CD14-positive monocyte (primary cell): ENCODE results near the gene ANXA10. TPM values are rescaled to one million over a fixed set of nuclear protein-coding genes. Genes with fewer than 3 reads are reported as not detected.

ENCODE experiments used
- DNase-seq, 3 donors: peaks; one replicate each; pipeline ENCODE4 v3.0.0-alpha.2; 2011 to 2022
- H2AFZ ChIP-seq: 2 replicates; pipeline ENCODE4 v1.6.0; 2012; ENCODE audit warnings: mild to moderate bottlenecking, low read depth, low read length, inconsistent platforms; ENCODE audit not compliant: insufficient read depth, poor library complexity, severe bottlenecking
- H3K27ac ChIP-seq, 2 donors: 1 replicate in 1 of 2; 2 replicates in 1 of 2; pipeline ENCODE4 v1.5.1; 2012 to 2013; ENCODE audit warnings: low read length in 2 of 2, control low read depth in 1 of 2, inconsistent platforms in 1 of 2, low read depth in 1 of 2, mild to moderate bottlenecking in 1 of 2
- H3K27me3 ChIP-seq, 2 donors: one replicate each; pipeline versions ENCODE4 v1.6.0 to v1.6.1; 2011 to 2013; ENCODE audit warnings: low read length in 2 of 2; ENCODE audit not compliant: control insufficient read depth in 2 of 2, insufficient read depth in 2 of 2
- H3K36me3 ChIP-seq, 2 donors: replicated peaks in 1 of 2; 1 replicate in 1 of 2; 2 replicates in 1 of 2; pipeline versions ENCODE4 v1.5.1 to v1.6.1; 2012 to 2013; ENCODE audit warnings: low read length in 2 of 2, control low read depth in 1 of 2, inconsistent platforms in 1 of 2, mild to moderate bottlenecking in 1 of 2; ENCODE audit not compliant: insufficient read depth in 2 of 2, control insufficient read depth in 1 of 2
- H3K4me1 ChIP-seq, 2 donors: 1 replicate in 1 of 2; 2 replicates in 1 of 2; pipeline versions ENCODE4 v1.5.1 to v1.6.1; 2012 to 2013; ENCODE audit warnings: low read length in 2 of 2, control low read depth in 1 of 2, inconsistent platforms in 1 of 2, mild to moderate bottlenecking in 1 of 2, moderate library complexity in 1 of 2; ENCODE audit not compliant: insufficient read depth in 2 of 2, control insufficient read depth in 1 of 2
- H3K4me2 ChIP-seq: replicated peaks from 2 replicates; pipeline ENCODE3; 2012; ENCODE audit warnings: low read length, moderate library complexity, mild to moderate bottlenecking; ENCODE audit not compliant: poor library complexity, severe bottlenecking; ENCODE audit errors: extremely low read depth
- H3K4me3 ChIP-seq, 3 experiments: fragments of 200-600 bp in 1 of 3; sonication (generic) in 1 of 3; replicated peaks in 1 of 3; 1 replicate in 2 of 3; 2 replicates in 1 of 3; pipeline ENCODE4 v1.5.1; 2011 to 2013; ENCODE audit warnings: low read length in 3 of 3, mild to moderate bottlenecking in 3 of 3, control low read depth in 2 of 3, low read depth in 2 of 3, inconsistent platforms in 1 of 3, moderate library complexity in 1 of 3
- H3K79me2 ChIP-seq: 2 replicates; pipeline ENCODE4 v1.6.0; 2012; ENCODE audit warnings: mild to moderate bottlenecking, control low read depth, inconsistent platforms, low read length, moderate library complexity; ENCODE audit not compliant: insufficient read depth
- H3K9ac ChIP-seq: 2 replicates; pipeline ENCODE4 v1.6.0; 2017; ENCODE audit warnings: low read length, mild to moderate bottlenecking; ENCODE audit not compliant: insufficient read depth, poor library complexity, severe bottlenecking
- H3K9me3 ChIP-seq, 2 donors: replicated peaks in 1 of 2; 1 replicate in 1 of 2; 2 replicates in 1 of 2; pipeline versions ENCODE4 v1.5.1 to v1.6.1; 2012 to 2013; ENCODE audit warnings: low read length in 2 of 2, control low read depth in 1 of 2; ENCODE audit not compliant: control insufficient read depth in 1 of 2, insufficient read depth in 1 of 2
- H4K20me1 ChIP-seq: 2 replicates; pipeline ENCODE4 v1.6.0; 2012; ENCODE audit warnings: mild to moderate bottlenecking, low read length, control low read depth, moderate library complexity; ENCODE audit not compliant: insufficient read depth
- H3K27ac Mint-ChIP-seq, 7 donors: one replicate each; pipeline ENCODE4 v1.8.0; 2020; ENCODE audit warnings: mild to moderate bottlenecking in 7 of 7, mixed read lengths in 7 of 7, moderate library complexity in 6 of 7, inconsistent platforms in 2 of 7
- H3K27me3 Mint-ChIP-seq, 3 donors: one replicate each; pipeline ENCODE4 v1.8.0; 2021 to 2022; ENCODE audit warnings: low read depth in 3 of 3, mild to moderate bottlenecking in 3 of 3, mixed read lengths in 3 of 3, moderate library complexity in 3 of 3, inconsistent platforms in 1 of 3
- H3K36me3 Mint-ChIP-seq, 2 donors: one replicate each; pipeline ENCODE4 v1.8.0; 2020; ENCODE audit warnings: mixed read lengths in 2 of 2, inconsistent platforms in 1 of 2, mild to moderate bottlenecking in 1 of 2
- H3K4me1 Mint-ChIP-seq: one replicate; pipeline ENCODE4 v1.8.0; 2020; ENCODE audit warnings: mild to moderate bottlenecking, mixed read lengths
- H3K4me3 Mint-ChIP-seq, 2 donors: one replicate each; pipeline ENCODE4 v1.8.0; 2020; ENCODE audit warnings: mild to moderate bottlenecking in 2 of 2, mixed read lengths in 2 of 2, moderate library complexity in 1 of 2
- H3K9me3 Mint-ChIP-seq, 7 donors: one replicate each; pipeline ENCODE4 v1.8.0; 2020 to 2022; ENCODE audit warnings: mixed read lengths in 7 of 7, mild to moderate bottlenecking in 6 of 7, moderate library complexity in 6 of 7, inconsistent platforms in 2 of 7
- CTCF ChIP-seq: fragments of 200-600 bp; IDR thresholded peaks from one replicate; pipeline ENCODE4 v1.8.0; 2022; ENCODE audit warnings: antibody characterized with exemption, mild to moderate bottlenecking
- WGBS: methylation state at CpG from one replicate; pipeline ENCODE4 v1.1.5; 2013; ENCODE audit warnings: missing lambda C conversion rate; ENCODE audit not compliant: insufficient coverage; 5-methylcytosine and 5-hydroxymethylcytosine counted together
- intact Hi-C, 2 donors: fragments of 100-400 bp; cut with micrococcal nuclease; formaldehyde crosslinking; loops; one replicate each; pipeline versions ENCODE4 v1.15.0 to v1.15.1; 2023
- polyA plus RNA-seq, 3 donors: library from polyadenylated mRNA; depleted of rRNA in 1 of 3; unstranded in 2 of 3; stranded (reverse) in 1 of 3; fragments of 300-500 nt in 2 of 3; fragments of >200 nt in 1 of 3; fragmentation: Illumina TruSeq in 2 of 3; gene quantifications; 1 replicate in 2 of 3; 2 replicates in 1 of 3; pipeline ENCODE4 v1.2.3, GENCODE V29; 2012 to 2021

ANXA10 gene
- polyA plus RNA-seq, 3 donors = not detected

- no peak for DNase-seq
- no peak overlapping the region for H3K4me2 ChIP-seq
- no peak overlapping the region for H2AFZ ChIP-seq
- Mint-ChIP-seq H3K27ac (no peak overlapping the region), H3K4me3 (no peak overlapping the region), H3K27me3 (peaks cover 0 to 1% (median 0%) of the 10 kb centered on the region in 3 donors), H3K4me1 (no peaks in the 10 kb centered on the region), H3K36me3 (no peaks in the 10 kb centered on the region), H3K9me3 (no peaks in the 10 kb centered on the region)
- WGBS = no CpG with 5 or more reads among the region's 1 CpG
- no peaks in the 10 kb centered on the region for H3K4me1 ChIP-seq
- no peaks in the 10 kb centered on the region for H4K20me1 ChIP-seq
- no peak overlapping the region for H3K27ac ChIP-seq
- H3K36me3 ChIP-seq = no peaks in the 10 kb centered on the region
- no peak overlapping the region for H3K4me3 ChIP-seq
- TF ChIP-seq CTCF = no peak
- H3K9me3 ChIP-seq = no peaks in the 10 kb centered on the region
- H3K9ac ChIP-seq = no peak overlapping the region
- intact Hi-C loops = no loop called here
- no peaks in the 10 kb centered on the region for H3K27me3 ChIP-seq
- H3K79me2 ChIP-seq = no peaks in the 10 kb centered on the region
Observed at GRCh38 chr4:168096407-168096784, 4.1 kb downstream of the ANXA10 start.

GRCh38 chr4:168097161-168097560 lies 4.8 kb downstream of the ANXA10 start:
- Mint-ChIP-seq H3K9me3 (peaks cover 0 to 1% (median 0%) of the 10 kb centered on the region in 7 donors), H3K27me3 (peaks cover 0 to 1% (median 0%) of the 10 kb centered on the region in 3 donors), H3K4me1 (no peaks in the 10 kb centered on the region), H3K36me3 (no peaks in the 10 kb centered on the region), H3K4me3 (no peak overlapping the region), H3K27ac (no peak overlapping the region)
- Histone ChIP-seq H3K9ac (no peak overlapping the region), H3K4me1 (no peaks in the 10 kb centered on the region), H3K4me2 (no peak overlapping the region), H3K36me3 (no peaks in the 10 kb centered on the region), H3K4me3 (no peak overlapping the region), H3K27me3 (no peaks in the 10 kb centered on the region), H3K79me2 (no peaks in the 10 kb centered on the region), H3K27ac (no peak overlapping the region), H2AFZ (no peak overlapping the region), H3K9me3 (no peaks in the 10 kb centered on the region), H4K20me1 (no peaks in the 10 kb centered on the region)
- no peak for TF ChIP-seq CTCF
- no CpG with 5 or more reads among the region's 2 CpGs for WGBS
- intact Hi-C loops = no loop called here
- DNase-seq = no peak
